ENCODE data around the gene ASIC2. TPM values are rescaled to one million over a fixed set of nuclear protein-coding genes. Genes with fewer than 3 reads are reported as not detected.

The ASIC2 gene
- total and polyA plus RNA-seq, 2 donors (not counting 3 experiments of a cell fraction or from before 2014, with no cell fraction given) = not detected

DNA sequence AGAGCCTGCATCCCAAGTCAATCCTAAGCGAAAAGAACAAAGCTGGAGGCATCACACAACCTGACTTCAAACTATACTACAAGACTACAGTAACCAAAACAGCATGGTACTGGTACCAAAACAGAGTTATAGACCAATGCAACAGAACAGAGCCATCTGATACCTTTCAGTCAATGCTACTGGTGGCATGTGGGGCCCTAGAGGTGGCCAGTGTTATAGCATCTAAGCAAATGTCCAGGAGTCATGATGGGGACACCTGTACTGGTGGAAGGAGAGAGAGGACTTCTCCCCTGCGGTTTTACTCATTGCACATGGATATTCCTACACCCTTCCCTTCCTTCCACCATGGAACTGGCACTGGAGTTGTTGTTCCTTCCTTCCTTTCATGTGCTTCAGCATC is 6.0 kb upstream of the ASIC2 start:
- POLR2A ChIA-PET = no interaction called here
- H3K4me1 ChIP-seq (ENCODE audit: control insufficient read depth, extremely low read depth, insufficient read depth, low read length) = no peaks in the 10 kb centered on the region
- BruUV-seq (replicated peaks) = no TSS peak
- H3K79me2 ChIP-seq (ENCODE audit: control insufficient read depth, insufficient read depth, low read length) = no peaks in the 10 kb centered on the region
- FAIRE-seq = no peak
- dilution Hi-C loops (cut with MboI; ENCODE audit: extremely low pct_ligation_motif_present, low sequenced_read_pairs) (no loop called here), intact Hi-C loops (cut with micrococcal nuclease) (no loop called here)
- H3K36me3 ChIP-seq (ENCODE audit: control insufficient read depth in 2 of 2, extremely low read depth in 1 of 2, insufficient read depth in 2 of 2, low read length in 2 of 2) = no peaks in the 10 kb centered on the region
- TF ChIP-seq POLR2AphosphoS5 (IDR thresholded peaks at IDR 0.05; ENCODE audit: insufficient read depth, low read depth, low read length) (no peak), JUN (IDR thresholded peaks at IDR 0.05; ENCODE audit: borderline replicate concordance, insufficient read depth, insufficient read length, low read depth) (no peak), MYC (IDR thresholded peaks at IDR 0.05; ENCODE audit: low read depth, low read length) (no peak), EZH2 (IDR thresholded peaks at IDR 0.05; ENCODE audit: borderline replicate concordance, low read depth, low read length, severe bottlenecking) (no peak), FOS (IDR thresholded peaks at IDR 0.05; ENCODE audit: borderline replicate concordance, insufficient read depth, low read length) (no peak), POLR2A (IDR thresholded peaks at IDR 0.05; ENCODE audit: low read depth, low read length) (no peak)
- TF ChIP-seq, protein P1, sequence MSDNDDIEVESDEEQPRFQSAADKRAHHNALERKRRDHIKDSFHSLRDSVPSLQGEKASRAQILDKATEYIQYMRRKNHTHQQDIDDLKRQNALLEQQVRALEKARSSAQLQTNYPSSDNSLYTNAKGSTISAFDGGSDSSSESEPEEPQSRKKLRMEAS (IDR thresholded peaks at IDR 0.05; ENCODE audit: insufficient read depth, insufficient read length) = no peak
- TF ChIP-seq, protein P2, sequence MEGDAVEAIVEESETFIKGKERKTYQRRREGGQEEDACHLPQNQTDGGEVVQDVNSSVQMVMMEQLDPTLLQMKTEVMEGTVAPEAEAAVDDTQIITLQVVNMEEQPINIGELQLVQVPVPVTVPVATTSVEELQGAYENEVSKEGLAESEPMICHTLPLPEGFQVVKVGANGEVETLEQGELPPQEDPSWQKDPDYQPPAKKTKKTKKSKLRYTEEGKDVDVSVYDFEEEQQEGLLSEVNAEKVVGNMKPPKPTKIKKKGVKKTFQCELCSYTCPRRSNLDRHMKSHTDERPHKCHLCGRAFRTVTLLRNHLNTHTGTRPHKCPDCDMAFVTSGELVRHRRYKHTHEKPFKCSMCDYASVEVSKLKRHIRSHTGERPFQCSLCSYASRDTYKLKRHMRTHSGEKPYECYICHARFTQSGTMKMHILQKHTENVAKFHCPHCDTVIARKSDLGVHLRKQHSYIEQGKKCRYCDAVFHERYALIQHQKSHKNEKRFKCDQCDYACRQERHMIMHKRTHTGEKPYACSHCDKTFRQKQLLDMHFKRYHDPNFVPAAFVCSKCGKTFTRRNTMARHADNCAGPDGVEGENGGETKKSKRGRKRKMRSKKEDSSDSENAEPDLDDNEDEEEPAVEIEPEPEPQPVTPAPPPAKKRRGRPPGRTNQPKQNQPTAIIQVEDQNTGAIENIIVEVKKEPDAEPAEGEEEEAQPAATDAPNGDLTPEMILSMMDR (IDR thresholded peaks at IDR 0.05; ENCODE audit: extremely low read depth in 1 of 2, insufficient read depth in 1 of 2, low read depth in 1 of 2, low read length in 2 of 2) = no peak
- no peak overlapping the region for H3K9ac ChIP-seq (replicated peaks; ENCODE audit: extremely low read depth, insufficient read depth, low read length)
- H3K9me1 ChIP-seq (replicated peaks; ENCODE audit: control insufficient read depth, extremely low read depth, insufficient read depth, low read length) = no peaks in the 10 kb centered on the region
- H3K9me3 ChIP-seq (replicated peaks; ENCODE audit: control insufficient read depth, insufficient read depth, low read length) = no peaks in the 10 kb centered on the region
- DNase-seq (ENCODE audit: low read depth, low spot score) = no peak
- CTCF ChIA-PET = no interaction called here
- H3K4me3 ChIP-seq (replicated peaks in 1 of 3; ENCODE audit: insufficient read depth in 1 of 3, low read depth in 1 of 3, low read length in 3 of 3) = no peak overlapping the region
- no peak overlapping the region for H3K4me2 ChIP-seq (ENCODE audit: insufficient read depth, low read length)
- no peak overlapping the region for H3K27ac ChIP-seq (ENCODE audit: insufficient read depth, low read depth, low read length)
- H4K20me1 ChIP-seq (replicated peaks; ENCODE audit: control insufficient read depth, extremely low read depth, insufficient read depth, low read length) = no peaks in the 10 kb centered on the region
- H3K27me3 ChIP-seq (ENCODE audit: control insufficient read depth in 2 of 2, insufficient read depth in 2 of 2, low read length in 2 of 2) = peaks cover 8 to 12% of the 10 kb centered on the region in 2 experiments
- no peak overlapping the region for H2AFZ ChIP-seq (ENCODE audit: low read depth, low read length)

Data from endothelial cell of umbilical vein (primary cell).